ENCODE results near the gene PTK7. TPM values are rescaled to one million over a fixed set of nuclear protein-coding genes. Genes with fewer than 3 reads are reported as not detected.
"Not testable (repeated sequence)": the region's sequence is repeated elsewhere in the genome, so short reads cannot be mapped to it uniquely, and the experiment has no call there.

The PTK7 gene
- total and polyA plus RNA-seq, 3 donors from 2014 or later: 58.8 to 68.7 (median 60.8) TPM

DNA sequence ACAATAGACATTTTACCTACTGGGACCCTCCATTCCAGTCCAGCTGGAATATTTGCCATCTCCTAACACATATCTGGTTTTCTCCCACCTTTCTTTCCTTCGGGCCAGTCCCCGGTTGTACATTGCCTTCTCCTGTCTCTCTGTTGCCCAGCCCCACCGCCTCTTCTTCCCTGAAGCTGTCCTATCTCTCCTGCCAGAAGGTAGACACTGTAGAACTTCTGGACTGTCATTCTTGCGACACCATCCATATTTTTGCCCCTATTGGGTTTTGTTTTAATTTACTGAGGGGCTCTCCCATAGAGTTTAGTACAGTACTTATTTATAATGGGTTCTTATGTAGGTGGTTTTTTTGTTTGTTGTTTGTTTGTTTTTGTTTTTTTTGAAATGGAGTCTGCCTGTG, 4.9 kb downstream of the PTK7 start:
- 90 to 95% methylated on average over 4 of the region's 4 CpGs for WGBS, 2 donors
- intact Hi-C loops (cut with DNase I; ENCODE audit: low total_unique reads): no loop called here
- DNase-seq: no peak

DNA sequence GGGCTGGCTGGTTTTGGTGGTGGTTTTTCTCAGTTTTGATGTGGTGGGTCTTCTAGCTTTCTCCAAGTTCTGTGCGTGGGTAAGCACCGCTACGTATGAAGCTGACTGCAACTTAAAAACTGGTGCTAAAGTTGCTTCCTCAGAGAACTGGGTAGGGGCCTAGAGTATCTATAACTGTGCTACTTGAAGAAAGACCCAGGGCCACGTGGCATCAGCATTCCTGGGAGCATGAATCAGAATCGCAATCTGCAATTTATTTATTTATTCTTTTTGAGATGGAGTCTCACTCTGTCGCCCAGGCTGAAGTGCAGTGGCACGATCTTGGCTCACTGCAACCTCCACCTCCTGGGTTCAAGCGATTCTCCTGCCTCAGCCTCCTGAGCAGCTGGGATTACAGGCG, 5.8 kb downstream of the PTK7 start:
- intact Hi-C loops (cut with DNase I; ENCODE audit: low total_unique reads); H3K4me1 ChIP-seq; H3K9me3 ChIP-seq; DNase-seq; H3K36me3 ChIP-seq (ENCODE audit: low read depth, missing control alignments); H3K27me3 ChIP-seq; H3K4me3 ChIP-seq; H3K27ac ChIP-seq: not testable (repeated sequence)
- WGBS, 2 donors: 93% methylated on average over 9 of the region's 9 CpGs

More for the DNA sequence above, 4.9 kb downstream of the PTK7 start:
- no peaks in the 10 kb centered on the region for H3K27me3 ChIP-seq
- H3K36me3 ChIP-seq (ENCODE audit: low read depth, missing control alignments): no peaks in the 10 kb centered on the region
- H3K4me3 ChIP-seq: no peak overlapping the region
- TF ChIP-seq, protein P1, sequence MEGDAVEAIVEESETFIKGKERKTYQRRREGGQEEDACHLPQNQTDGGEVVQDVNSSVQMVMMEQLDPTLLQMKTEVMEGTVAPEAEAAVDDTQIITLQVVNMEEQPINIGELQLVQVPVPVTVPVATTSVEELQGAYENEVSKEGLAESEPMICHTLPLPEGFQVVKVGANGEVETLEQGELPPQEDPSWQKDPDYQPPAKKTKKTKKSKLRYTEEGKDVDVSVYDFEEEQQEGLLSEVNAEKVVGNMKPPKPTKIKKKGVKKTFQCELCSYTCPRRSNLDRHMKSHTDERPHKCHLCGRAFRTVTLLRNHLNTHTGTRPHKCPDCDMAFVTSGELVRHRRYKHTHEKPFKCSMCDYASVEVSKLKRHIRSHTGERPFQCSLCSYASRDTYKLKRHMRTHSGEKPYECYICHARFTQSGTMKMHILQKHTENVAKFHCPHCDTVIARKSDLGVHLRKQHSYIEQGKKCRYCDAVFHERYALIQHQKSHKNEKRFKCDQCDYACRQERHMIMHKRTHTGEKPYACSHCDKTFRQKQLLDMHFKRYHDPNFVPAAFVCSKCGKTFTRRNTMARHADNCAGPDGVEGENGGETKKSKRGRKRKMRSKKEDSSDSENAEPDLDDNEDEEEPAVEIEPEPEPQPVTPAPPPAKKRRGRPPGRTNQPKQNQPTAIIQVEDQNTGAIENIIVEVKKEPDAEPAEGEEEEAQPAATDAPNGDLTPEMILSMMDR (IDR thresholded peaks at IDR 0.05): no peak
- peaks cover 3% of the 10 kb centered on the region for H3K4me1 ChIP-seq
- H3K9me3 ChIP-seq: no peaks in the 10 kb centered on the region
- no peak overlapping the region for H3K27ac ChIP-seq

DNA sequence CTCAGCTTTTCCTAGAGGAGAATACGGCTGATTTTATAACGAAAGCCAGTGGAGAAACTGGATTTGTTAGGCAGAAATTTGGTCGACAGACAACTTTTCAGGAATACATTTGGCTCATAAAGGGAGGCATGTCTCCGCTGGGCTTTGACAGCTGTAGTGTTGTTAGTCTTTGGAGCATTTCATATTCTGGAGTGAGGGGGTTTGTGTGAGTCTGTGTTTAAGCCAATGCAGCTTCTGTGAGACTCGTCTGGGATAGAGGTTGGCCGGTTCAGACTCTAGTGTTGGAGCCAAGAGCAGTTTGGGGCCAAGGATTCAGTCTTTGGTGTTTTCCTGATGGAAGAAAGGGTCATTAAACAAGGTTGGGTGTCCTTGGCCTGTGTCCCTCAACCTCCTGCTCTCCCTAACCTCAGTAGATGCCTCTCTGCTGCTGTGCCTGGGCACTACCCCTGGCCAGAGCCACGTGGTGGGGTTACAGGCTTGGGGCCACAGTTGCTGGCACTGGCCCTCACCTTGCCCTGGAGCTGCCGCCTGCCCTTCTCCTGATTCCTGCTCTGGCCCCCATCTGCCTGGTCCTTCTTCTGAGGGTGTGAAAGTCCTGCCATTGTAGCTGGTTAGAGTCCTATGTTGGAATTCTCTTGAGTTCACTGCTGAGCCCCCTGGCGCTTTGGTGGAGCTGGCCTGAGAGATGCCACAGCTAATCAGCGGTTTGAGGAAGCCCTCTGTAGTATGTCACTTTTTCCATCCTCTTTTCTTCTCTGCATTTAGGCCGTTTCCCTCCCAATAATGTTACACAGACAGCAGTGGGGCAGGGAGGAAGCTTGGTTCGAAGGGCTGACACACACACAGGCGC, 6.9 kb downstream of the PTK7 start:
- Histone ChIP-seq H3K27ac (no peak overlapping the region), H3K4me3 (no peak overlapping the region), H3K27me3 (no peaks in the 10 kb centered on the region), H3K9me3 (no peaks in the 10 kb centered on the region), H3K36me3 (ENCODE audit: low read depth, missing control alignments) (no peaks in the 10 kb centered on the region), H3K4me1 (no peaks in the 10 kb centered on the region)
- intact Hi-C loops (cut with DNase I; ENCODE audit: low total_unique reads): no loop called here
- no peak for TF ChIP-seq POLR2A (IDR thresholded peaks at IDR 0.05)
- TF ChIP-seq, protein P1 (IDR thresholded peaks at IDR 0.05): no peak
- DNase-seq: no peak
- WGBS, 2 donors: 69 to 71% methylated on average over 13 of the region's 13 CpGs

DNA sequence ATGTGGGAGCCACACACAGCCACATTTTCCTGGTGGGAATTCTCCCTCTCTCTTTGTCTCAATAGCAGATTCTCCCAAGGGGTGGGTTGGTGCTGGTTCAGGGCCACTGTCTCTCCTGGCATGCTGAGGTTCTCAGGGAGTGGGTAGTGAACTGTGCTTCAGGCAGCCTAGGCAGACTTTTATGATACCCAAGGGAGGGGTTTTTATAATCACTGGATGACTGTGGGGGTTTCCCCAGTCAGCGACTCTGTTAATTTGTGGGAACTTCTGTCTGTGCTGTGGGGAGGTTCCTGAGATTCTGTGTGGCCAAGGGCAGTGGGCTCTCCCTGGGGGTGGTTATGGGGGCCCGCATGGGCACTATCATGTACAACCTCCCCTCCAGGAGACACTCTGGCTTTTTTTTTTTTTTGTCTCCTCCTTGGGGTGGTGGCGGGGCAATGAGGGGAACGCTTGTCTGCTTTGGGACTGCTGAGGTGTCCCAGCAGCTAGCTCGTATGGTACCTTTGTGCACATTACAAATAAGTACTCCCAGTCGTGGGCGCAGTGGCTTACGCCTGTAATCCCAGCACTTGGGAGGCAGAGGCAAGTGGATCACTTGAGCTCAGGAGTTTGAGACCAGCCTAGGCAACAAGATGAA, 10.0 kb downstream of the PTK7 start:
- peaks cover 15% of the 10 kb centered on the region for H3K4me1 ChIP-seq
- no peaks in the 10 kb centered on the region for H3K9me3 ChIP-seq
- intact Hi-C loops (cut with DNase I; ENCODE audit: low total_unique reads): no loop called here
- WGBS, 2 donors: 90% methylated on average over 5 to 8 of the region's 8 CpGs
- H3K36me3 ChIP-seq (ENCODE audit: low read depth, missing control alignments): no peaks in the 10 kb centered on the region
- no peak for TF ChIP-seq POLR2A (IDR thresholded peaks at IDR 0.05)
- TF ChIP-seq, protein P1 (IDR thresholded peaks at IDR 0.05): no peak
- H3K27ac ChIP-seq: no peak overlapping the region
- H3K27me3 ChIP-seq: no peaks in the 10 kb centered on the region
- DNase-seq: no peak
- no peak overlapping the region for H3K4me3 ChIP-seq

DNA sequence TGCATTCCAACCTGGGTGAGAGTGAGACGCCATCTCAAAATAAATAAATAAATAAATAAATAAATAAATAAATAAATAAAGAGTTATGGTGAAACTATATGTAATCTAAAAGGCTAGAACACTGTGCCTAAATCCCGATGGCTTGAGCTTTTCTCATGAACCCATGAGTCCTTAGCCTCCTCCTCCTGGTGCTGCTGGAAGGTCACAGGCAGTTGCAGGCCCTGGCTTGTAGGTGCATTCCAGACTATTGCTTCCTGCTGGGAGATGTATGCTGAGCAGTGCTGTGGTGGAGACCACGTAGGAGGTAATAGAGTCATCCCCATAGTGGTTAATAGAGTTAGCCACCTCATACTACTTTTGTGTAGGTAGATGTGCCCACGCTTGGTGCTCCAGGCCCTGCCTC, 12.5 kb downstream of the PTK7 start:
- DNase-seq: no peak
- Histone ChIP-seq H3K27ac (no peak overlapping the region), H3K4me3 (no peak overlapping the region), H3K36me3 (ENCODE audit: low read depth, missing control alignments) (no peaks in the 10 kb centered on the region), H3K27me3 (no peaks in the 10 kb centered on the region), H3K4me1 (peaks cover 22% of the 10 kb centered on the region), H3K9me3 (no peaks in the 10 kb centered on the region)
- intact Hi-C loops (cut with DNase I; ENCODE audit: low total_unique reads): no loop called here
- WGBS, 2 donors: 86% methylated on average over 4 of the region's 4 CpGs
- no peak for TF ChIP-seq POLR2A (IDR thresholded peaks at IDR 0.05)
- TF ChIP-seq, protein P1 (IDR thresholded peaks at IDR 0.05): no peak
